ENCODE results near the gene CAMTA1.

GRCh38 chr1:7744882-7745281, 959.6 kb downstream of the CAMTA1 start:
- TF ChIP-seq, protein P1, sequence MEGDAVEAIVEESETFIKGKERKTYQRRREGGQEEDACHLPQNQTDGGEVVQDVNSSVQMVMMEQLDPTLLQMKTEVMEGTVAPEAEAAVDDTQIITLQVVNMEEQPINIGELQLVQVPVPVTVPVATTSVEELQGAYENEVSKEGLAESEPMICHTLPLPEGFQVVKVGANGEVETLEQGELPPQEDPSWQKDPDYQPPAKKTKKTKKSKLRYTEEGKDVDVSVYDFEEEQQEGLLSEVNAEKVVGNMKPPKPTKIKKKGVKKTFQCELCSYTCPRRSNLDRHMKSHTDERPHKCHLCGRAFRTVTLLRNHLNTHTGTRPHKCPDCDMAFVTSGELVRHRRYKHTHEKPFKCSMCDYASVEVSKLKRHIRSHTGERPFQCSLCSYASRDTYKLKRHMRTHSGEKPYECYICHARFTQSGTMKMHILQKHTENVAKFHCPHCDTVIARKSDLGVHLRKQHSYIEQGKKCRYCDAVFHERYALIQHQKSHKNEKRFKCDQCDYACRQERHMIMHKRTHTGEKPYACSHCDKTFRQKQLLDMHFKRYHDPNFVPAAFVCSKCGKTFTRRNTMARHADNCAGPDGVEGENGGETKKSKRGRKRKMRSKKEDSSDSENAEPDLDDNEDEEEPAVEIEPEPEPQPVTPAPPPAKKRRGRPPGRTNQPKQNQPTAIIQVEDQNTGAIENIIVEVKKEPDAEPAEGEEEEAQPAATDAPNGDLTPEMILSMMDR (IDR thresholded peaks at IDR 0.05): no peak
- TF ChIP-seq POLR2AphosphoS5 (IDR thresholded peaks at IDR 0.05; ENCODE audit: insufficient read depth in 1 of 2, low read depth in 1 of 2): no peak
